Measurements from ENCODE around the gene NUP210L.

Gene NUP210L

GRCh38 chr1:153959454-153959853 lies 195.4 kb downstream of the NUP210L start:
- Histone ChIP-seq H3K9me3 (ENCODE audit: control insufficient read depth, insufficient read depth, low read depth, low read length) (no peaks in the 10 kb centered on the region), H3K4me3 (ENCODE audit: low read depth, low read length) (no peak overlapping the region), H3K4me1 (ENCODE audit: control insufficient read depth, insufficient read depth, low read length) (peaks cover 13% of the 10 kb centered on the region; the same call in 1 of the 2 replicates), H3K27ac (ENCODE audit: extremely low read depth, low read depth, low read length) (peak overlapping the region; percentile 24), H3K36me3 (ENCODE audit: control insufficient read depth in 2 of 2, insufficient read depth in 1 of 2, low read length in 2 of 2) (peaks cover 0 to 43% of the 10 kb centered on the region in 2 experiments; a peak in 2 of 3 replicates)
- ChIA-PET CTCF (interaction anchor here (0.7 to 1.2 kb wide), 3 partner anchors 13 to 1939 kb away, joined by 3 to 4 read pairs (median 3); partner anchors contain the start of genes DENND4B and RAB13), POLR2A (interaction anchor here (1.3 to 2.0 kb wide), 6 partner anchors 8 to 31 kb away, joined by 4 to 32 read pairs (median 13); partner anchors contain the start of genes CREB3L4, DENND4B, JTB and RPS27)
- peak; percentile 22; the same call in 1 of the 2 replicates for TF ChIP-seq ZFP69B (tag by site-specific recombination; IDR thresholded peaks at IDR 0.05)
- TF ChIP-seq ZBTB20 (tag by site-specific recombination; IDR thresholded peaks at IDR 0.05), result no peak
- TF ChIP-seq ZBTB48 (tag by site-specific recombination; IDR thresholded peaks at IDR 0.05), result no peak
- TF ChIP-seq PRDM10 (tag by site-specific recombination; IDR thresholded peaks at IDR 0.05), result peak; percentile 97

GRCh38 chr1:153958961-153959260 lies 196.0 kb downstream of the NUP210L start:
- POLR2A ChIA-PET, result interaction anchor here (0.6 to 2.0 kb wide), 13 partner anchors 8 to 366 kb away, joined by 3 to 32 read pairs (median 5); partner anchors contain the start of genes ATP8B2, CREB3L4, DENND4B and JTB
- H3K36me3 ChIP-seq (ENCODE audit: control insufficient read depth in 2 of 2, insufficient read depth in 1 of 2, low read length in 2 of 2), result peaks cover 0 to 48% of the 10 kb centered on the region in 2 experiments; a peak in 2 of 3 replicates
- TF ChIP-seq ZXDB (tag by site-specific recombination; IDR thresholded peaks at IDR 0.05) (no peak), ZNF211 (tag by site-specific recombination; IDR thresholded peaks at IDR 0.05; ENCODE audit: low read depth) (no peak), ZNF544 (tag by site-specific recombination; IDR thresholded peaks at IDR 0.05) (no peak), ZNF660 (tag by site-specific recombination; IDR thresholded peaks at IDR 0.05) (no peak), ZBTB1 (tag by site-specific recombination; IDR thresholded peaks at IDR 0.05) (no peak), ZNF366 (tag by site-specific recombination; conservative IDR thresholded peaks at IDR 0.05) (no peak; the same call in 1 of the 2 replicates), INSM2 (tag by site-specific recombination; IDR thresholded peaks at IDR 0.05) (no peak), ZNF777 (tag by site-specific recombination; IDR thresholded peaks at IDR 0.05; ENCODE audit: borderline replicate concordance) (no peak), ZFP41 (tag by site-specific recombination; IDR thresholded peaks at IDR 0.05; ENCODE audit: borderline replicate concordance) (no peak), ZNF747 (tag by site-specific recombination; IDR thresholded peaks at IDR 0.05) (no peak), REST (tag by site-specific recombination; IDR thresholded peaks at IDR 0.05) (no peak; the same call in 1 of the 2 replicates), ZIC2 (tag by site-specific recombination; IDR thresholded peaks at IDR 0.05) (no peak), ZBTB48 (tag by site-specific recombination; IDR thresholded peaks at IDR 0.05) (no peak), OSR2 (tag by site-specific recombination; IDR thresholded peaks at IDR 0.05) (no peak), ZNF266 (tag by site-specific recombination; IDR thresholded peaks at IDR 0.05; ENCODE audit: low read depth) (no peak)
- TF ChIP-seq, protein P1, sequence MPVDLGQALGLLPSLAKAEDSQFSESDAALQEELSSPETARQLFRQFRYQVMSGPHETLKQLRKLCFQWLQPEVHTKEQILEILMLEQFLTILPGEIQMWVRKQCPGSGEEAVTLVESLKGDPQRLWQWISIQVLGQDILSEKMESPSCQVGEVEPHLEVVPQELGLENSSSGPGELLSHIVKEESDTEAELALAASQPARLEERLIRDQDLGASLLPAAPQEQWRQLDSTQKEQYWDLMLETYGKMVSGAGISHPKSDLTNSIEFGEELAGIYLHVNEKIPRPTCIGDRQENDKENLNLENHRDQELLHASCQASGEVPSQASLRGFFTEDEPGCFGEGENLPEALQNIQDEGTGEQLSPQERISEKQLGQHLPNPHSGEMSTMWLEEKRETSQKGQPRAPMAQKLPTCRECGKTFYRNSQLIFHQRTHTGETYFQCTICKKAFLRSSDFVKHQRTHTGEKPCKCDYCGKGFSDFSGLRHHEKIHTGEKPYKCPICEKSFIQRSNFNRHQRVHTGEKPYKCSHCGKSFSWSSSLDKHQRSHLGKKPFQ (tag by site-specific recombination; IDR thresholded peaks at IDR 0.05), result no peak
- TF ChIP-seq, protein P2, sequence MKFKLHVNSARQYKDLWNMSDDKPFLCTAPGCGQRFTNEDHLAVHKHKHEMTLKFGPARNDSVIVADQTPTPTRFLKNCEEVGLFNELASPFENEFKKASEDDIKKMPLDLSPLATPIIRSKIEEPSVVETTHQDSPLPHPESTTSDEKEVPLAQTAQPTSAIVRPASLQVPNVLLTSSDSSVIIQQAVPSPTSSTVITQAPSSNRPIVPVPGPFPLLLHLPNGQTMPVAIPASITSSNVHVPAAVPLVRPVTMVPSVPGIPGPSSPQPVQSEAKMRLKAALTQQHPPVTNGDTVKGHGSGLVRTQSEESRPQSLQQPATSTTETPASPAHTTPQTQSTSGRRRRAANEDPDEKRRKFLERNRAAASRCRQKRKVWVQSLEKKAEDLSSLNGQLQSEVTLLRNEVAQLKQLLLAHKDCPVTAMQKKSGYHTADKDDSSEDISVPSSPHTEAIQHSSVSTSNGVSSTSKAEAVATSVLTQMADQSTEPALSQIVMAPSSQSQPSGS (tag by site-specific recombination; IDR thresholded peaks at IDR 0.05; ENCODE audit: low read depth), result no peak
- TF ChIP-seq, protein P3, sequence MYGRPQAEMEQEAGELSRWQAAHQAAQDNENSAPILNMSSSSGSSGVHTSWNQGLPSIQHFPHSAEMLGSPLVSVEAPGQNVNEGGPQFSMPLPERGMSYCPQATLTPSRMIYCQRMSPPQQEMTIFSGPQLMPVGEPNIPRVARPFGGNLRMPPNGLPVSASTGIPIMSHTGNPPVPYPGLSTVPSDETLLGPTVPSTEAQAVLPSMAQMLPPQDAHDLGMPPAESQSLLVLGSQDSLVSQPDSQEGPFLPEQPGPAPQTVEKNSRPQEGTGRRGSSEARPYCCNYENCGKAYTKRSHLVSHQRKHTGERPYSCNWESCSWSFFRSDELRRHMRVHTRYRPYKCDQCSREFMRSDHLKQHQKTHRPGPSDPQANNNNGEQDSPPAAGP (tag by site-specific recombination; IDR thresholded peaks at IDR 0.05), result no peak

More at GRCh38 chr1:153958961-153959260, 196.0 kb downstream of the NUP210L start:
- CTCF ChIA-PET, result interaction anchor here (0.7 to 1.3 kb wide), 4 partner anchors 12 to 1939 kb away, joined by 3 to 4 read pairs (median 3); partner anchors contain the start of genes DENND4B and RAB13
- H3K4me1 ChIP-seq (ENCODE audit: control insufficient read depth, insufficient read depth, low read length), result peaks cover 13% of the 10 kb centered on the region; the same call in 1 of the 2 replicates
- no peak overlapping the region for H3K4me3 ChIP-seq (ENCODE audit: low read depth, low read length)
- no peaks in the 10 kb centered on the region for H3K9me3 ChIP-seq (ENCODE audit: control insufficient read depth, insufficient read depth, low read depth, low read length)
- H3K27ac ChIP-seq (ENCODE audit: extremely low read depth, low read depth, low read length), result peak overlapping the region; percentile 24; the same call in 1 of the 2 replicates
